Keratinocyte (primary cell): Measurements from ENCODE around the gene ANXA7. TPM values are rescaled to one million over a fixed set of nuclear protein-coding genes. Genes with fewer than 3 reads are reported as not detected.

Experiments used
- DNase-seq: peaks from one replicate; pipeline ENCODE4 v3.0.0-alpha.2; 2011; ENCODE audit warnings: low read depth, missing footprints, low spot score
- FAIRE-seq: peaks from 2 replicates; lab custom pipeline; 2011; peaks lifted over from hg19 to GRCh38; lab: Jason Lieb, UNC
- H2AFZ ChIP-seq: 2 replicates; pipeline ENCODE4 v1.6.0; 2012; ENCODE audit warnings: low read length, control low read depth, inconsistent platforms; ENCODE audit not compliant: control insufficient read depth
- H3K27ac ChIP-seq: 2 replicates; pipeline ENCODE4 v1.5.1; 2011; ENCODE audit warnings: low read length; ENCODE audit not compliant: control insufficient read depth, insufficient read depth
- H3K27me3 ChIP-seq: 3 replicates; pipeline ENCODE4 v1.6.0; 2011; ENCODE audit warnings: low read length; ENCODE audit not compliant: control insufficient read depth, insufficient read depth; ENCODE audit errors: extremely low read depth
- H3K36me3 ChIP-seq, 2 experiments: 2 replicates in 1 of 2; 3 replicates in 1 of 2; pipeline ENCODE4 v1.5.1; 2011; ENCODE audit warnings: low read length in 2 of 2, mild to moderate bottlenecking in 1 of 2; ENCODE audit not compliant: control insufficient read depth in 2 of 2, insufficient read depth in 2 of 2; ENCODE audit errors: extremely low read depth in 1 of 2
- H3K4me1 ChIP-seq: 3 replicates; pipeline ENCODE4 v1.5.1; 2011; ENCODE audit warnings: low read length; ENCODE audit not compliant: control insufficient read depth, insufficient read depth; ENCODE audit errors: extremely low read depth
- H3K4me2 ChIP-seq: 3 replicates; pipeline ENCODE4 v1.6.0; 2011; ENCODE audit warnings: low read depth, low read length; ENCODE audit not compliant: control insufficient read depth, insufficient read depth; ENCODE audit errors: extremely low read depth
- H3K4me3 ChIP-seq, 3 experiments: fragments of 200-600 bp in 1 of 3; sonication (generic) in 1 of 3; 2 replicates in 2 of 3; 3 replicates in 1 of 3; pipeline ENCODE4 v1.5.1; 2011 to 2016; ENCODE audit warnings: low read length in 3 of 3, mild to moderate bottlenecking in 3 of 3, control low read depth in 2 of 3, inconsistent platforms in 1 of 3, low read depth in 1 of 3, mixed read lengths in 1 of 3, mixed run types in 1 of 3, moderate library complexity in 1 of 3; ENCODE audit not compliant: control insufficient read depth in 2 of 3, insufficient read depth in 2 of 3; ENCODE audit errors: extremely low read depth in 1 of 3
- H3K79me2 ChIP-seq: 2 replicates; pipeline ENCODE4 v1.6.0; 2012; ENCODE audit warnings: low read length; ENCODE audit not compliant: control insufficient read depth, insufficient read depth
- H3K9ac ChIP-seq: 3 replicates; pipeline ENCODE4 v1.6.0; 2011; ENCODE audit warnings: low read length; ENCODE audit not compliant: control insufficient read depth, insufficient read depth; ENCODE audit errors: extremely low read depth
- H3K9me1 ChIP-seq: 3 replicates; pipeline ENCODE4 v1.6.0; 2011; ENCODE audit warnings: low read length; ENCODE audit not compliant: control insufficient read depth, insufficient read depth; ENCODE audit errors: extremely low read depth
- H3K9me3 ChIP-seq: 2 replicates; pipeline ENCODE4 v1.5.1; 2012; ENCODE audit warnings: low read depth, low read length; ENCODE audit not compliant: control insufficient read depth
- H4K20me1 ChIP-seq: 3 replicates; pipeline ENCODE4 v1.6.0; 2011; ENCODE audit warnings: low read length; ENCODE audit not compliant: control insufficient read depth, insufficient read depth; ENCODE audit errors: extremely low read depth
- EZH2 ChIP-seq: IDR thresholded peaks from one replicate; pipeline ENCODE4 v1.6.1; 2012; ENCODE audit warnings: inconsistent platforms, mild to moderate bottlenecking, low read length, moderate library complexity
- dilution Hi-C: fragments of 300-500 bp; cut with MboI; formaldehyde crosslinking; loops from one replicate; pipeline ENCODE4 v1.7.0; 2020; ENCODE audit warnings: low sequenced_read_pairs; ENCODE audit not compliant: extremely low pct_ligation_motif_present
- polyA plus RNA-seq, 5 experiments: library from polyadenylated mRNA; depleted of rRNA in 3 of 5; stranded (reverse) in 3 of 5; stranded (forward) in 1 of 5; unstranded in 1 of 5; fragments of >200 nt; gene quantifications; 1 replicate in 1 of 5; 2 replicates in 3 of 5; 3 replicates in 1 of 5; pipeline versions ENCODE4 v1.2.1 to v1.2.3, GENCODE V29; 2011 to 2012; ENCODE audit warnings: missing spikeins in 2 of 5, low read depth in 1 of 5, low replicate concordance in 1 of 5
- TF ChIP-seq, protein P1 (sequence below), 3 experiments: IDR thresholded peaks in 1 of 3; conservative IDR thresholded peaks in 1 of 3; optimal IDR thresholded peaks in 1 of 3; 2 replicates in 2 of 3; 3 replicates in 1 of 3; pipeline versions ENCODE3 to v1.5.1; 2011; ENCODE audit warnings: low read length in 3 of 3, mild to moderate bottlenecking in 3 of 3, moderate library complexity in 2 of 3, control low read depth in 1 of 3, inconsistent platforms in 1 of 3; ENCODE audit not compliant: insufficient read depth in 2 of 3; ENCODE audit errors: extremely low read depth in 1 of 3

ANXA7 gene
- polyA plus RNA-seq, 1 donor (not counting 4 experiments of a cell fraction or from before 2014, with no cell fraction given) = 144 TPM

DNA sequence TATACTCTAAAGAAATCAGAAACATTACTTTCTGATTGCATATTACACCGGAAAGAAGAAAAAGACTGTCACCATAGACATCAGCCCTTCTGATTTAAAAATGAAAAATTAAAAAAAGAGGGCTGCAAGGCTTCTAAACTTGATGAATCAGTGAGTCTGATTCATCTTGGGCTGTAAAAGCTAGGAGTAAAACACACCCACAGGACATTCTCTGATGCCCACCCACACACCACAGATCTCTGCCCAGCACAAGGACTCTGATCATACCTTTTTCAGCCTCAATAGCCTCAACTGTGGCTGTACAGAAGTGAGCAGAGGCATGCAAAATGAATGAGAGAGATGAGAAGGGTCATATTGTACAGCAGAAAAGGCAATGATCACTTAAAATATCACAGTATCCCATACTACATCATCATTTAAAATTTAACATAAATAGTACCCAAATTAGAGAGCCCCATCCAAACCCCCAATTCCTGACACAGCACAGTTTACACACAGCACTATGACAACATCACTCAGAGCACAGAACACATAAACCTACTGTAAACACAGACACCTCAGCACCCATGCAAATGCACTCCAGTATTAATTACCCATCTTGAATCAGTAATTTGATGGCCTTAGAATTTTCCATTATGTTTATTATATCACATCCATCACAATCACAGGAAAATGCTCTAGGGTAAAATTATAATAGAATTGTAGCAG, 25.9 kb upstream of the ANXA7 start:
- Histone ChIP-seq H4K20me1 (no peaks in the 10 kb centered on the region), H3K4me3 (no peak overlapping the region), H3K4me1 (peaks cover 8% of the 10 kb centered on the region), H3K27me3 (no peaks in the 10 kb centered on the region), H3K4me2 (no peak overlapping the region), H3K9me3 (no peaks in the 10 kb centered on the region), H3K9ac (no peak overlapping the region), H3K36me3 (peaks cover 6 to 8% of the 10 kb centered on the region in 2 experiments), H2AFZ (no peak overlapping the region), H3K79me2 (no peaks in the 10 kb centered on the region), H3K27ac (no peak overlapping the region), H3K9me1 (no peaks in the 10 kb centered on the region)
- dilution Hi-C loops = no loop called here
- TF ChIP-seq EZH2 = no peak
- TF ChIP-seq, protein P1, sequence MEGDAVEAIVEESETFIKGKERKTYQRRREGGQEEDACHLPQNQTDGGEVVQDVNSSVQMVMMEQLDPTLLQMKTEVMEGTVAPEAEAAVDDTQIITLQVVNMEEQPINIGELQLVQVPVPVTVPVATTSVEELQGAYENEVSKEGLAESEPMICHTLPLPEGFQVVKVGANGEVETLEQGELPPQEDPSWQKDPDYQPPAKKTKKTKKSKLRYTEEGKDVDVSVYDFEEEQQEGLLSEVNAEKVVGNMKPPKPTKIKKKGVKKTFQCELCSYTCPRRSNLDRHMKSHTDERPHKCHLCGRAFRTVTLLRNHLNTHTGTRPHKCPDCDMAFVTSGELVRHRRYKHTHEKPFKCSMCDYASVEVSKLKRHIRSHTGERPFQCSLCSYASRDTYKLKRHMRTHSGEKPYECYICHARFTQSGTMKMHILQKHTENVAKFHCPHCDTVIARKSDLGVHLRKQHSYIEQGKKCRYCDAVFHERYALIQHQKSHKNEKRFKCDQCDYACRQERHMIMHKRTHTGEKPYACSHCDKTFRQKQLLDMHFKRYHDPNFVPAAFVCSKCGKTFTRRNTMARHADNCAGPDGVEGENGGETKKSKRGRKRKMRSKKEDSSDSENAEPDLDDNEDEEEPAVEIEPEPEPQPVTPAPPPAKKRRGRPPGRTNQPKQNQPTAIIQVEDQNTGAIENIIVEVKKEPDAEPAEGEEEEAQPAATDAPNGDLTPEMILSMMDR (optimal IDR thresholded peaks at IDR 0.05 in 1 of 3, IDR thresholded peaks at IDR 0.05 in 1 of 3, conservative IDR thresholded peaks at IDR 0.05 in 1 of 3; ENCODE audit: extremely low read depth in 1 of 3, insufficient read depth in 2 of 3, low read length in 3 of 3) = no peak
- no peak for DNase-seq
- peak; percentile 51 for FAIRE-seq

- no peak for TF ChIP-seq EZH2
- TF ChIP-seq, protein P1 (optimal IDR thresholded peaks at IDR 0.05 in 1 of 3, IDR thresholded peaks at IDR 0.05 in 1 of 3, conservative IDR thresholded peaks at IDR 0.05 in 1 of 3; ENCODE audit: extremely low read depth in 1 of 3, insufficient read depth in 2 of 3, low read length in 3 of 3) = no peak
- H3K36me3 ChIP-seq = peaks cover 4 to 6% of the 10 kb centered on the region in 2 experiments
- no peak overlapping the region for H3K9ac ChIP-seq
- no peak for FAIRE-seq
- no peak overlapping the region for H2AFZ ChIP-seq
- no peak overlapping the region for H3K4me3 ChIP-seq
- no peaks in the 10 kb centered on the region for H3K9me1 ChIP-seq
- no peaks in the 10 kb centered on the region for H4K20me1 ChIP-seq
- DNase-seq = no peak
- no peaks in the 10 kb centered on the region for H3K9me3 ChIP-seq
- no peak overlapping the region for H3K27ac ChIP-seq
- peaks cover 8% of the 10 kb centered on the region for H3K4me1 ChIP-seq
- no peak overlapping the region for H3K4me2 ChIP-seq
- H3K27me3 ChIP-seq = no peaks in the 10 kb centered on the region
- no peaks in the 10 kb centered on the region for H3K79me2 ChIP-seq
- dilution Hi-C loops = no loop called here
These were observed 25.2 kb upstream of the ANXA7 start for GRCh38 chr10:73439055-73439454.
